T47D (cell line): ENCODE results near the gene SPATA9.
"Not testable (repeated sequence)": the region's sequence is repeated elsewhere in the genome, so short reads cannot be mapped to it uniquely, and the experiment has no call there.

Source experiments
- DNase-seq, 2 experiments: peaks; one replicate each; pipeline versions ENCODE4 v3.0.0 to v3.0.0-alpha.2; 2011 to 2012; ENCODE audit warnings: low read depth in 1 of 2, low spot score in 1 of 2
- JUND ChIP-seq: IDR thresholded peaks from 2 replicates; pipeline ENCODE4 v1.6.1; 2012; ENCODE audit warnings: low read depth
- in situ Hi-C: cut with HindIII; loops from 2 replicates; pipeline ENCODE4 v1.10.0; 2016; ENCODE audit warnings: low sequenced_read_pairs, low pct_unique_long_range_greater_than_20kb

SPATA9 gene

DNA sequence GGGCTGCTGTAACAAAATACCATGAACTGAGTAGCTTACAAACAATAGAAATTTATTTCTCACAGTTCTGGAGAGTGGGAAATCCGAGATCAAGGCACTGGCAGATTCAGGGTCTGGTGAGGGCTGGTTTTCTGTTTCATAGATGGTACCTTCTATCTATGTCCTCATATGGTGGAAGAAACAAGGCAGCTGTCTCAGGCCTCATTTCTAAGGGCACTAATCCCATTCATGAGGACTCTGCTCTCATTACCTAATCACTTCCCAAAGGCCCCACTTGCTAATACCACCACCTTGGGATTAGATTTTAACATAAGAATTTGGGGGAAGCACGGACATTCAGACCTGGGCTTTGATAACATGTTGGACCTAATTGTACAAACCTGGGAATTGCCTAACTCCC lies 22.7 kb downstream of the SPATA9 start:
- in situ Hi-C loops = no loop called here

DNA sequence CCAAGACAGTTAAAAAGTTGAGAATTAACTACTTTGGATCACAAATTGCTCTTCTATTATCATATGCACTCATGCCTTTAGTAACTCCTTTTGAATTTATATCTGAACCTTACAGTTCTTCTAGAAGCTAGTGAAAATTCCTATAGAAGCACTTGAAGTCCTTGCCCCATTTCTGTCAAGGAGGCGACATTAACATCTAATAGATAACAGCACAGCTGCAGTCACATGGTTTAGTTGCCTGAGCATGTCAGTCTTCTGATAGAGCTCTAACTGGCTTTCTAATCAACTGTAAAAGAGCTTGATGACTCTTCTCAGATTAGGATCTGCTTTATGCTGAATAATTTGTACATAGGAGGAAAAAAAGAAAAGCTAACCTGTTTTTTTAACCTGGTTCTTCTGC lies 27.2 kb downstream of the SPATA9 start:
- no peak for DNase-seq
- in situ Hi-C loops = no loop called here
- TF ChIP-seq JUND = no peak

More for the DNA sequence above, 22.7 kb downstream of the SPATA9 start:
- no peak for DNase-seq
- TF ChIP-seq JUND = no peak

GRCh38 chr5:95654196-95654595 lies 28.6 kb downstream of the SPATA9 start:
- no peak for DNase-seq
- in situ Hi-C loops = no loop called here
- no peak for TF ChIP-seq JUND

DNA sequence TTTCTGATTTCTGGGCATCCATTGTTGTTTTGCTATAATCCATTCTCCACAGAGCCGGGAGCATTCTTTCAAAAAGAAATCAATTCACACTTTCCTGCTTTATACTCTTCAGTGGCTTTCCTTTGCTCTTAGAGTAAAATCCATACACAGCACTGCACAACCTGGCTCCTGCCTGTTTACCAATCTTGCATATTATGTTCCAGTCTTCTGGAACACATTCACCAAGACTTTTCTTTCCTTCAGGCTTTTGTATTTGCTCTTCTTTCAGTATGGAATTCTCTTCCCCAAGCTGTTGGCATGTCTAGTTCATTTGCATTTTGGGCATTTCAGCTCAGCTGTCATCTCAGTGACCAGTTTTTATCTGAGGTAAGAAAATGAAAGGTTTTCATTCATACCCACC lies 29.9 kb downstream of the SPATA9 start:
- DNase-seq = no peak
- in situ Hi-C loops = no loop called here
- TF ChIP-seq JUND = no peak

- TF ChIP-seq JUND = no peak
- no peak for DNase-seq
- in situ Hi-C loops = no loop called here
These were observed 32.8 kb downstream of the SPATA9 start for GRCh38 chr5:95649842-95650620.

DNA sequence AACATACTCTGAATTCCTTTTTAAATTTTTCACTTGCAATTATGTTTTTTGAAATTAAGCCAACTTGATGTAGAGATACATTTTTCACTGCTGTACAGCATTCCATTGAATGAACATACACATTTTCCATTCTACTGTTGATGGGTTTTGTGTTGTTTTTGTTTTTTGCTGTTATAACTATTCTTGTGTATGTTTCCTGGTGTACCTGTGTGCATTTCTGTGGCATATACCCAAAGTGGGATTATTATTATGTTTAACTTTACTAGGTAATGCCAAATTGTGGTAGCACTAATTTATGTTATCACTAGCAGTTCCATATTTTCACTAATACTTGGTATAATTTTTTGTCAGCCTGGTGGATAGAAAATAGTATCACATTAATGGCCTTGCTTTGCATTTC lies 33.5 kb downstream of the SPATA9 start:
- in situ Hi-C loops = no loop called here
- TF ChIP-seq JUND = no peak
- no peak for DNase-seq

DNA sequence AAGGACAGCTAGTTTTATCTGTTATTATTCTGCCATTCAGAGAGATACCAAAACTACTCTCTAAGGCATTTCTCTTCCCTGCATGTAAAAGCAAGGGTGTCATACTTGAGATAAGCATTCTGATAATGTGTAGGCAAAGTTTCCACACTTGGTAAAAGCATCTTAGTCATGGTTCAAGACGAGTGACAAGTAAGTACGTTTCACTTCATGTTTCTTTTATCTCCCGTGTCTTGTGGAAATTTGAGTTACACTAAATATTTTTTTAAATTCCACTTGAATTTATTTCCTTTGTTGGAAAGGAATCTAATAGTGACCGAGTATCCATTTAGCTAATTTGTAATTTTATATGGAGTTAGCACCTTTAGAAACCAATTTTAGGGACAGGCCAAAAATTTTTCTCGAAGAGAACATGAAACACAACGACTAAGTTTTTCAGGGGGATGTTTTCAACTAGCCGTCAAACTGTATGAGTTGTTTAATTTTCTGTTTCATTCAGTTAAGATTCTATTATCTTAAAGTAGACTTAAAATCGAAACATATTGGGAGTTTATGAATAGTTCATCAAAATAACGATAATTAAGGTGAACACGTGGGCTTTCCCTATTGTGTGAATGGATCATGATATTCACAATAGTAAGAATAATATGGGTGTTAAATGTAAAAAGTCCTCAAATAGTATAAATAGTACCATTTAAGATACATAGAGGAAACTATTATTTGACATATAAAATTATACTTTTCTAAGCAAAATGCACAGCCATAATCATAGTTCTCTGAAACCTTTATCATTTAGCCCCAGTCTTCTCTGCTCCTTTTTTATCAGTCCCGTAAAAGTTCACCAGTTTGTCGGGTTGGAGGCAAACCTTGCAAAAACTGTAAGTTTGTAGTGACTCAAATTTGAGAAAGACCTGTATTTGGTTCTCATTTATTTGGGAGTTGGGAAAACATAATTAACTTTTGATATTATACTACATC lies 34.6 kb downstream of the SPATA9 start:
- no peak for DNase-seq
- in situ Hi-C loops = no loop called here
- no peak for TF ChIP-seq JUND

- in situ Hi-C loops = no loop called here
- peak; percentile 65 to 99 for DNase-seq
- TF ChIP-seq JUND = no peak
These were observed 36.0 kb downstream of the SPATA9 start, which contains the start of gene RFESD for GRCh38 chr5:95646569-95647431. TSS of gene RFESD (plus strand) at chr5:95646777. CDS start at chr5:95652272, 5,495 bp downstream.

DNA sequence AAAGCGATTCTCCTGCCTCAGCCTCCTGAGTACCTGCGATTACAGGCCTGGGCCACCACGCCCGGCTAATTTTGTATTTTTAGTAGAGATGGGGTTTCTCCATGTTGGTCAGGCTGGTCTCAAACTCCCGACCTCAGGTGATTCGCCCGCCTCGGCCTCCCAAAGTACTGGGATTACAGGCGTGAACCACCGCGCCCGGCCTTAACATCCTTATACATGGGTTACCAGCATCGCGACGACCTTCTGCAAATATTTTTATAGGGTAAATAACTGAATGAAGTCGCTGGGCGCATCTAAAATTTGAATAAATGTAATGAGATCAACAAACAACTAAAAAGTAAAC lies 36.6 kb downstream of the SPATA9 start:
- in situ Hi-C loops = not testable (repeated sequence)

DNA sequence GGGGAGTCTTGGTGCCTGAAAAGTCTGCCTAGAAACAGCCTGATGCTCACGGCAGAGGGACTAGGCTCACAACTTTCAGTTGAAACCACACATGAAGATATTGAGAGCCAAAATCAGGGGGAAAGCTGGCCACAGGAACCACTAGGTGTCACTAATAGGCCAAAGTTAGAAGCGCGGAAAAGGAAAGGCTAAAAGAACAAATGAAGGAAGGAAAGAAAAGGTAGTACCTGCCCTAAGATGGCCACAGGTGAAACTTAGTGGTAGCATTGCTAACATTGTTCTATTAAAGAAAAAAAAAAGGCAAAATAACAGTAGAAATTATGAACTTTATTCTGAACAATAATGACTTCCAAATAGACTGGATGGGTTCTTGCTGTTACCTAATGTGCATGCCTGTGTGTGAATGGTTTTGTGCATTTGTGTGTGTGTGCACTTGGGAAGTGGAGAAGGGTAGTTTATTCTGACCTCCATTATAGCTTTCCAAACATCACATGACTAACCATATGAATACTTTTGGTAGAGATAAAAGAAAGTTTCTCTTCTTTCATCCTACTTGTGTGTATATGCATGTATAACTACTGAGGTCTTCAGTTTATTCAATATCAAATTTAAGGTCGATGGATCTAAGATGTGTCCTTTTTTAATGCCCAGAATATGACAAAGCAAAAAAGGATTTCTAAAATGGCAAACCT lies 38.3 kb downstream of the SPATA9 start:
- peak in 1 of 2 experiments; percentile 79 for DNase-seq
- TF ChIP-seq JUND = no peak
- in situ Hi-C loops = no loop called here

More for the DNA sequence above, 36.6 kb downstream of the SPATA9 start:
- peak; percentile 73 for TF ChIP-seq JUND
- DNase-seq = not testable (repeated sequence)

- in situ Hi-C loops = no loop called here
- no peak for TF ChIP-seq JUND
- DNase-seq = no peak
These were observed 39.6 kb downstream of the SPATA9 start for GRCh38 chr5:95643152-95643551.
